Heart left ventricle (tissue), 16 donors: ENCODE data around the gene RBM47. TPM values are rescaled to one million over a fixed set of nuclear protein-coding genes. Genes with fewer than 3 reads are reported as not detected.

Experiments used
- ATAC-seq, 4 donors: fragments of 200-7000 bp; cut with Tn5 transposase; one replicate each; pipeline ENCODE4 v1.9.1; 2020 to 2022; ENCODE audit warnings: moderate library complexity in 4 of 4, mild to moderate bottlenecking in 3 of 4, moderate number of reproducible peaks in 1 of 4
- DNase-seq, 5 donors: peaks; one replicate each; pipeline ENCODE4 v3.0.0-alpha.2; 2020
- H3K27ac ChIP-seq, 12 donors: fragments of 200-600 bp; sonication (generic) in 4 of 12; one replicate each; pipeline versions ENCODE4 v1.5.0 to v1.8.0; 2016 to 2022; ENCODE audit warnings: mild to moderate bottlenecking in 2 of 12
- H3K27me3 ChIP-seq, 9 donors: fragments of 200-600 bp; sonication (generic) in 2 of 9; one replicate each; pipeline versions ENCODE4 v1.5.1 to v1.8.0; 2016 to 2022; ENCODE audit warnings: mild to moderate bottlenecking in 3 of 9
- H3K36me3 ChIP-seq, 9 donors: fragments of 200-600 bp; sonication (generic) in 2 of 9; one replicate each; pipeline versions ENCODE4 v1.5.0 to v1.8.0; 2018 to 2022; ENCODE audit warnings: mild to moderate bottlenecking in 2 of 9
- H3K4me1 ChIP-seq, 12 donors: fragments of 200-600 bp; sonication (generic) in 4 of 12; one replicate each; pipeline versions ENCODE4 v1.5.0 to v1.8.0; 2016 to 2022; ENCODE audit warnings: mild to moderate bottlenecking in 3 of 12
- H3K4me3 ChIP-seq, 12 donors: fragments of 200-600 bp; sonication (generic) in 4 of 12; one replicate each; pipeline versions ENCODE4 v1.5.0 to v1.8.0; 2017 to 2022; ENCODE audit warnings: mild to moderate bottlenecking in 9 of 12, moderate library complexity in 4 of 12
- H3K9me3 ChIP-seq, 12 donors: fragments of 200-600 bp; sonication (generic) in 4 of 12; one replicate each; pipeline versions ENCODE4 v1.5.0 to v1.8.0; 2016 to 2022; ENCODE audit warnings: mild to moderate bottlenecking in 1 of 12
- CTCF ChIP-seq, 12 donors: fragments of 200-600 bp; sonication (generic) in 4 of 12; IDR thresholded peaks; one replicate each; pipeline versions ENCODE4 v1.5.0 to v1.8.0; 2018 to 2022; ENCODE audit warnings: antibody characterized with exemption in 12 of 12, mild to moderate bottlenecking in 5 of 12
- POLR2A ChIP-seq, 2 donors: fragments of 450-650 bp; IDR thresholded peaks; one replicate each; pipeline ENCODE4 v1.6.1; 2017; ENCODE audit warnings: antibody characterized with exemption in 2 of 2, mild to moderate bottlenecking in 2 of 2, moderate library complexity in 2 of 2
- WGBS, 4 donors: extraction: QIAGEN DNeasy Blood & Tissue Kit in 2 of 4; methylation state at CpG; one replicate each; pipeline versions ENCODE4 v1.1.5 to v1.1.7; 2013 to 2018; 5-methylcytosine and 5-hydroxymethylcytosine counted together
- intact Hi-C, 10 donors: fragments of 100-400 bp; cut with DNase I; formaldehyde crosslinking; loops; one replicate each; pipeline versions ENCODE4 v1.11.1 to v1.14.2; 2022
- polyA plus RNA-seq, 2 donors: library from polyadenylated mRNA; stranded (reverse); fragments of 200-250 nt; gene quantifications; one replicate each; pipeline ENCODE4 v1.2.3, GENCODE V29; 2013
- total RNA-seq, 9 donors: library from RNA; depleted of rRNA in 2 of 9; stranded (reverse); fragments of >200 nt in 2 of 9; fragmentation: NEBNext Ultra II Directional in 3 of 9; extraction: Animal tissue kit (Norgen Biotek cat#: 25700) in 3 of 9; gene quantifications; one replicate each; pipeline versions ENCODE4 v1.1.0 to v1.2.4, GENCODE V29; 2016 to 2023
- donor health status: ischemic (EF 13 %, LVEDD 7.1; RV severe dilation, severe dysfunction).
- donor health status: healthy with polysubstance abuse.
- donor health status: DM: no; HTN: yes; CAD: no.
- donor health status: DM: no; HTN: no; CAD: no.
- donor health status: ischemic (EF 25% LVEDD 6.9; RV normal size, moderate dysfunction).
- donor health status: ischemic (EF 25% LVEDD 5.7; RV mildly dilated, moderate dysfunction).
- donor health status: healthy.
- donor health status: DM: yes; HTN: yes; CAD: no.
- donor health status: ischemic (EF 35%, LVEDD 5.7; RV mildly dilated, moderate dysfunction).
- donor health status: nonischemic (EF 11% LVEDD 7.7; RV severe dilation, severe dysfunction).
- donor health status: DM: yes; HTN: yes; CAD: no.
- donor health status: PGD.
- donor health status: ischemic (EF 29% LVEDD 5.4; RV normal size, mild dysfunction).
- donor health status: nonischemic (EF 23%, LVEDD 6.1; RV moderate dilation, normal function).

RBM47 gene
- total and polyA plus RNA-seq, 11 donors = 0.50 to 29.9 (median 3.5) TPM

- H3K9me3 ChIP-seq = no peaks in the 10 kb centered on the region
- no peak overlapping the region for H3K27ac ChIP-seq
- no peak overlapping the region for H3K4me3 ChIP-seq
- TF ChIP-seq CTCF (IDR thresholded peaks at IDR 0.05) (no peak), POLR2A (IDR thresholded peaks at IDR 0.05) (no peak)
- intact Hi-C loops = no loop called here
- H3K4me1 ChIP-seq = peaks cover 0 to 39% (median 0%) of the 10 kb centered on the region in 12 donors
- DNase-seq (no peak), ATAC-seq (no peak)
- WGBS, 4 donors = 87 to 95% (median 93%) methylated on average over 10 of the region's 10 CpGs
- H3K27me3 ChIP-seq = peaks cover 0 to 3% (median 0%) of the 10 kb centered on the region in 9 donors
- H3K36me3 ChIP-seq = no peaks in the 10 kb centered on the region
Measured at GRCh38 chr4:40490481-40490880, 139.2 kb downstream of the RBM47 start.

- intact Hi-C loops = no loop called here
- Histone ChIP-seq H3K4me3 (no peak overlapping the region), H3K27me3 (peaks cover 0 to 3% (median 0%) of the 10 kb centered on the region in 9 donors), H3K9me3 (no peaks in the 10 kb centered on the region), H3K27ac (no peak overlapping the region), H3K4me1 (peaks cover 0 to 39% (median 0%) of the 10 kb centered on the region in 12 donors), H3K36me3 (no peaks in the 10 kb centered on the region)
- TF ChIP-seq CTCF (IDR thresholded peaks at IDR 0.05) (no peak), POLR2A (IDR thresholded peaks at IDR 0.05) (no peak)
- DNase-seq = no peak
- ATAC-seq = no peak
Measured at GRCh38 chr4:40489961-40490360, 139.7 kb downstream of the RBM47 start.

GRCh38 chr4:40486534-40486933 is 143.1 kb downstream of the RBM47 start:
- ATAC-seq (peak in 2 of 4 donors; percentile 20 to 69), DNase-seq (no peak)
- WGBS, 4 donors = 86 to 88% (median 87%) methylated on average over 1 of the region's 1 CpG
- TF ChIP-seq CTCF (IDR thresholded peaks at IDR 0.05) (no peak), POLR2A (IDR thresholded peaks at IDR 0.05) (no peak)
- no peak overlapping the region for H3K4me3 ChIP-seq
- H3K27ac ChIP-seq = no peak overlapping the region
- peaks cover 0 to 26% (median 0%) of the 10 kb centered on the region in 12 donors for H3K4me1 ChIP-seq
- H3K36me3 ChIP-seq = no peaks in the 10 kb centered on the region
- peaks cover 0 to 9% (median 0%) of the 10 kb centered on the region in 9 donors for H3K27me3 ChIP-seq
- no peaks in the 10 kb centered on the region for H3K9me3 ChIP-seq
- intact Hi-C loops = no loop called here

GRCh38 chr4:40484346-40485090 is 145.1 kb downstream of the RBM47 start:
- Histone ChIP-seq H3K27me3 (peaks cover 0 to 9% (median 0%) of the 10 kb centered on the region in 9 donors), H3K36me3 (no peaks in the 10 kb centered on the region), H3K9me3 (no peaks in the 10 kb centered on the region), H3K4me3 (no peak overlapping the region), H3K4me1 (peaks cover 0 to 16% (median 0%) of the 10 kb centered on the region in 12 donors), H3K27ac (no peak overlapping the region)
- ATAC-seq = no peak
- DNase-seq = no peak
- intact Hi-C loops = no loop called here
- WGBS, 4 donors = 68 to 88% (median 81%) methylated on average over 1 of the region's 1 CpG
- no peak for TF ChIP-seq CTCF (IDR thresholded peaks at IDR 0.05)
- no peak for TF ChIP-seq POLR2A (IDR thresholded peaks at IDR 0.05)
